ENCODE results near the gene HELZ2.

DNA sequence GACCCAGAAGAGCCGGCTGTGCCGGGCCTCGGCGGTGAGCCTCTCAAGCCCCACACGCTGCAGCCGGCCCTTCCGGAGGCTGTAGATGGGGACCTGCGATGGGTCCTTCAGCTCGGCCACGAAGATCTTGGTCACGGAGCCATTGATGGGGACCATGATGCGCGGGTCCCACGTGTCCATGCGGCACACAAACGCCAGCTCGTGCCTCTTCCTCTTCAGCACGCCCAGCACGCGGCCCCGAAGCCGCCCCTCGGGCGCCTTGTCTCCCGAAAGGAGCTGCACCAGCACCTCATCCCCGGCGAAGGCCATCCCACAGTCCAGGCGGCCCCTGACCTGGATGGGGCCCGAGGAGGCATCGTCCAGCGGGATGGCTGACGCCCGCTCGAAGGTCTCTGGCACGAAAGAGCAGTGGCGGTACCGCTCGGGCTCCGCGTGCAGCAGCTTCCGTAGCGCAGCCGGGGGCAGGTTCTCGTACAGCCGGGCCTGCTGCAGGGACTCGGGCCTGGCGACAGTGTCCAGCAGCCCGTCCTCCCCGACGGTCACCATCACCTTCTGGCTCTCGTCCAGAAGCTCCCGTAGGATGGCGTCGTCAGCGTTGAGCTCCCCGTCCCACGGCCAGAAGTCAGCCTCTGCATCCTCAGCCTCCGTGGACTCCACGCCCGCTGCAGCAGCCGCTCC, 8.9 kb downstream of the HELZ2 start:
- TF ChIP-seq EZH2phosphoT487 (IDR thresholded peaks at IDR 0.05; ENCODE audit: borderline replicate concordance, low read depth, low read length) = no peak
- TF ChIP-seq, protein P1, sequence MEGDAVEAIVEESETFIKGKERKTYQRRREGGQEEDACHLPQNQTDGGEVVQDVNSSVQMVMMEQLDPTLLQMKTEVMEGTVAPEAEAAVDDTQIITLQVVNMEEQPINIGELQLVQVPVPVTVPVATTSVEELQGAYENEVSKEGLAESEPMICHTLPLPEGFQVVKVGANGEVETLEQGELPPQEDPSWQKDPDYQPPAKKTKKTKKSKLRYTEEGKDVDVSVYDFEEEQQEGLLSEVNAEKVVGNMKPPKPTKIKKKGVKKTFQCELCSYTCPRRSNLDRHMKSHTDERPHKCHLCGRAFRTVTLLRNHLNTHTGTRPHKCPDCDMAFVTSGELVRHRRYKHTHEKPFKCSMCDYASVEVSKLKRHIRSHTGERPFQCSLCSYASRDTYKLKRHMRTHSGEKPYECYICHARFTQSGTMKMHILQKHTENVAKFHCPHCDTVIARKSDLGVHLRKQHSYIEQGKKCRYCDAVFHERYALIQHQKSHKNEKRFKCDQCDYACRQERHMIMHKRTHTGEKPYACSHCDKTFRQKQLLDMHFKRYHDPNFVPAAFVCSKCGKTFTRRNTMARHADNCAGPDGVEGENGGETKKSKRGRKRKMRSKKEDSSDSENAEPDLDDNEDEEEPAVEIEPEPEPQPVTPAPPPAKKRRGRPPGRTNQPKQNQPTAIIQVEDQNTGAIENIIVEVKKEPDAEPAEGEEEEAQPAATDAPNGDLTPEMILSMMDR (conservative IDR thresholded peaks at IDR 0.05; ENCODE audit: low read length) = no peak
